ENCODE data around the gene ZBP1.
A peak's percentile ranks its signal among the peaks of the same experiment; 100 is the strongest.
"Not testable (repeated sequence)": the region's sequence is repeated elsewhere in the genome, so short reads cannot be mapped to it uniquely, and the experiment has no call there.

The ZBP1 gene

GRCh38 chr20:57647933-57648785, 27.9 kb upstream of the ZBP1 start:
- DNase-seq (ENCODE audit: insufficient read length, low spot score): no peak
- FAIRE-seq: no peak

- DNase-seq (ENCODE audit: insufficient read length, low spot score) (no peak), FAIRE-seq (no peak)
These were observed 27.0 kb upstream of the ZBP1 start for GRCh38 chr20:57647006-57647932.

- FAIRE-seq (no peak), DNase-seq (ENCODE audit: insufficient read length, low spot score) (no peak)
These were observed 18.6 kb upstream of the ZBP1 start for GRCh38 chr20:57638895-57639236.

- DNase-seq (ENCODE audit: insufficient read length, low spot score): no peak
- FAIRE-seq: no peak
These were observed 18.1 kb upstream of the ZBP1 start for GRCh38 chr20:57638173-57638894.

- no peak for DNase-seq (ENCODE audit: insufficient read length, low spot score)
- no peak for FAIRE-seq
These were observed 13.8 kb upstream of the ZBP1 start for GRCh38 chr20:57633945-57634491.

- DNase-seq (ENCODE audit: insufficient read length, low spot score) (no peak), FAIRE-seq (no peak)
These were observed 12.1 kb upstream of the ZBP1 start for GRCh38 chr20:57632286-57632685.

- no peak for FAIRE-seq
- DNase-seq (ENCODE audit: insufficient read length, low spot score): no peak
These were observed 9.8 kb upstream of the ZBP1 start for GRCh38 chr20:57630061-57630460.

GRCh38 chr20:57629491-57629901, 9.3 kb upstream of the ZBP1 start:
- FAIRE-seq; DNase-seq (ENCODE audit: insufficient read length, low spot score): not testable (repeated sequence)

GRCh38 chr20:57628962-57629308, 8.7 kb upstream of the ZBP1 start:
- FAIRE-seq: not testable (repeated sequence)

GRCh38 chr20:57628047-57628961, 8.1 kb upstream of the ZBP1 start:
- FAIRE-seq (peak; percentile 69), DNase-seq (ENCODE audit: insufficient read length, low spot score) (no peak)

More at GRCh38 chr20:57628962-57629308, 8.7 kb upstream of the ZBP1 start:
- not testable (repeated sequence) for DNase-seq (ENCODE audit: insufficient read length, low spot score)

GRCh38 chr20:57627339-57627738, 7.1 kb upstream of the ZBP1 start:
- FAIRE-seq: no peak
- DNase-seq (ENCODE audit: insufficient read length, low spot score): no peak

- no peak for DNase-seq (ENCODE audit: insufficient read length, low spot score)
- FAIRE-seq: no peak
These were observed 5.8 kb upstream of the ZBP1 start for GRCh38 chr20:57625978-57626377.

- no peak for FAIRE-seq
- DNase-seq (ENCODE audit: insufficient read length, low spot score): no peak
These were observed 5.1 kb upstream of the ZBP1 start for GRCh38 chr20:57625181-57625958.

- FAIRE-seq (no peak), DNase-seq (ENCODE audit: insufficient read length, low spot score) (no peak)
These were observed 3.9 kb upstream of the ZBP1 start for GRCh38 chr20:57624124-57624523.

GRCh38 chr20:57622579-57623381, 2.6 kb upstream of the ZBP1 start:
- FAIRE-seq: no peak
- DNase-seq (ENCODE audit: insufficient read length, low spot score): no peak

- FAIRE-seq (no peak), DNase-seq (ENCODE audit: insufficient read length, low spot score) (no peak)
These were observed 2.0 kb upstream of the ZBP1 start for GRCh38 chr20:57622201-57622570.

GRCh38 chr20:57621421-57622200, 1.4 kb upstream of the ZBP1 start:
- FAIRE-seq (no peak), DNase-seq (ENCODE audit: insufficient read length, low spot score) (no peak)

Measured in GM19239 (cell line).